Pancreas (tissue), 10 donors: ENCODE data around the gene SPC25. TPM values are rescaled to one million over a fixed set of nuclear protein-coding genes. Genes with fewer than 3 reads are reported as not detected.

ENCODE experiments used
- ATAC-seq, 4 donors: fragments of 200-7000 bp; cut with Tn5 transposase; one replicate each; pipeline versions ENCODE4 v1.8.0 to v1.9.1; 2020; ENCODE audit warnings: mild to moderate bottlenecking in 4 of 4, moderate library complexity in 4 of 4
- DNase-seq, 6 donors: peaks; one replicate each; pipeline ENCODE4 v3.0.0-alpha.2; 2020
- FAIRE-seq: peaks from 2 replicates; lab custom pipeline; 2012; peaks lifted over from hg19 to GRCh38; lab: Jason Lieb, UNC
- H3K27ac ChIP-seq, 4 donors: fragments of 200-600 bp; sonication (generic); 1 replicate in 3 of 4; 2 replicates in 1 of 4; pipeline versions ENCODE4 v1.5.0 to v1.8.0; 2020
- H3K27me3 ChIP-seq, 4 donors: fragments of 200-600 bp; one replicate each; pipeline ENCODE4 v1.8.0; 2021
- H3K36me3 ChIP-seq, 3 donors: fragments of 200-600 bp; sonication (generic) in 1 of 3; one replicate each; pipeline versions ENCODE4 v1.5.0 to v1.8.0; 2020 to 2021
- H3K4me1 ChIP-seq, 3 donors: fragments of 200-600 bp; one replicate each; pipeline ENCODE4 v1.8.0; 2021
- H3K4me3 ChIP-seq, 4 donors: fragments of 200-600 bp; sonication (generic) in 2 of 4; one replicate each; pipeline versions ENCODE4 v1.5.0 to v1.8.0; 2020 to 2021
- H3K9me3 ChIP-seq, 4 donors: fragments of 200-600 bp; one replicate each; pipeline ENCODE4 v1.8.0; 2021
- WGBS, 2 donors: extraction: QIAGEN DNeasy Blood & Tissue Kit; methylation state at CpG; one replicate each; pipeline ENCODE4 v1.1.7; 2013; 5-methylcytosine and 5-hydroxymethylcytosine counted together
- intact Hi-C, 3 donors: fragments of 100-400 bp; cut with DNase I; formaldehyde crosslinking; loops; one replicate each; pipeline versions ENCODE4 v1.11.1 to v1.14.2; 2022
- polyA plus RNA-seq, 2 donors: library from polyadenylated mRNA; stranded (reverse); fragments of 200-250 nt; gene quantifications; one replicate each; pipeline ENCODE4 v1.2.3, GENCODE V29; 2013
- total RNA-seq, 6 donors: library from RNA; stranded (reverse); fragmentation: NEBNext Ultra II Directional in 4 of 6; extraction: Animal tissue kit (Norgen Biotek cat#: 25700) in 4 of 6; gene quantifications; one replicate each; pipeline versions ENCODE4 v1.2.1 to v1.2.4, GENCODE V29; 2021 to 2023
- TF ChIP-seq, protein P1 (sequence below), 4 donors: fragments of 200-600 bp; sonication (generic) in 3 of 4; IDR thresholded peaks; one replicate each; pipeline versions ENCODE4 v1.5.0 to v1.8.0; 2021; ENCODE audit warnings: antibody characterized with exemption in 4 of 4
- donor health status: healthy with polysubstance abuse.
- donor health status: DM: no; HTN: no; CAD: no; lungs with moderate emphysema.
- donor health status: DM: no; HTN: no; CAD: no.
- donor health status: control.
- donor health status: control.
- donor health status: Bipolar disorder and iron deficiency.
- donor health status: DM: yes; HTN: yes; CAD: no.
- donor health status: DM: no; HTN: no; CAD: no.
- donor health status: DM: no; HTN: no; CAD: no.
- donor health status: DM: yes; HTN: yes; CAD: no.

SPC25 gene, protein sequence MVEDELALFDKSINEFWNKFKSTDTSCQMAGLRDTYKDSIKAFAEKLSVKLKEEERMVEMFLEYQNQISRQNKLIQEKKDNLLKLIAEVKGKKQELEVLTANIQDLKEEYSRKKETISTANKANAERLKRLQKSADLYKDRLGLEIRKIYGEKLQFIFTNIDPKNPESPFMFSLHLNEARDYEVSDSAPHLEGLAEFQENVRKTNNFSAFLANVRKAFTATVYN
- total RNA-seq (1 to 10 TPM in 3 of 6 donors, under 1 TPM in 3; 0.14 to 2.5 (median 0.67) TPM), polyA plus RNA-seq (1 to 10 TPM in 1 of 2 donors, under 1 TPM in 1; 0.61 to 4.2 TPM)

DNA sequence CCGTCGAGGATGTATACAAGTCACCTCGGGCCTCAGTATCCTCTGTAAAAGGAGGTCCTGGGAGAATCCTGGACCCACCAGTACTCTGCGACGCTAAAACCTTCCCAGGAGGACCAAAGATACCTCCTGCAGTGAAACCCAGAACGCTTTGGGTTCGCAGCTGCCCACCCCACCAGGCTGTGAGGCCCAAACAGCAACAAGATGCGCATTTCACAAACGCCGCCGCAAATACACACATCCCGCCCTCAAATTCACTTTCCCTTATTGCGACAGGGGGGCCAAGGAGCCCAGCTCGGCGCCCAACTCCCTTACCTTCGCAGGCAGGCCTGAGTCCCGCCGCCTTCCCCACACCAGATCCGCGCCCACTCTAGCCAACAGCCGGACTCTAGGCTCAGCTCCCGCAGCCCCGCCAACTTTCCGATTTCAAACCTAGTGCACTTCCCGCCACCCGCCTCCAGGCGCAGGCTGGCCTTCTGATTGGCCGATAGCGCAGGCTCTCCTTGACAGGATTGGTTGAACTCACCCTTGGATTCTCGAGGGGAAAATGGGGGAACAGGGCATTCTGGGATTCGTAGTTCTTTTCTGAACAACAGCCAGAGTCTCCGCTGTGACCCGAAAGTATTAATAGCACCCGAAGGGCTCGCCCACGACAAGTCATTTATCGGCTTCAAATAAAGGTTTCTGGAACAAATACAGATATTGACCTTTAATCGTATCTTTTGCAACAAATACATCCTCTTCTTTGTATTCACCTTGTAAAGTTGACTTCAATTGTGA lies at the start of gene SPC25:
SPC25 (minus strand) TSS at position 425 of the 777 bp plus-strand sequence. CDS start 911 bp downstream, outside the sequence.
- TF ChIP-seq, protein P1, sequence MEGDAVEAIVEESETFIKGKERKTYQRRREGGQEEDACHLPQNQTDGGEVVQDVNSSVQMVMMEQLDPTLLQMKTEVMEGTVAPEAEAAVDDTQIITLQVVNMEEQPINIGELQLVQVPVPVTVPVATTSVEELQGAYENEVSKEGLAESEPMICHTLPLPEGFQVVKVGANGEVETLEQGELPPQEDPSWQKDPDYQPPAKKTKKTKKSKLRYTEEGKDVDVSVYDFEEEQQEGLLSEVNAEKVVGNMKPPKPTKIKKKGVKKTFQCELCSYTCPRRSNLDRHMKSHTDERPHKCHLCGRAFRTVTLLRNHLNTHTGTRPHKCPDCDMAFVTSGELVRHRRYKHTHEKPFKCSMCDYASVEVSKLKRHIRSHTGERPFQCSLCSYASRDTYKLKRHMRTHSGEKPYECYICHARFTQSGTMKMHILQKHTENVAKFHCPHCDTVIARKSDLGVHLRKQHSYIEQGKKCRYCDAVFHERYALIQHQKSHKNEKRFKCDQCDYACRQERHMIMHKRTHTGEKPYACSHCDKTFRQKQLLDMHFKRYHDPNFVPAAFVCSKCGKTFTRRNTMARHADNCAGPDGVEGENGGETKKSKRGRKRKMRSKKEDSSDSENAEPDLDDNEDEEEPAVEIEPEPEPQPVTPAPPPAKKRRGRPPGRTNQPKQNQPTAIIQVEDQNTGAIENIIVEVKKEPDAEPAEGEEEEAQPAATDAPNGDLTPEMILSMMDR (IDR thresholded peaks at IDR 0.05), result no peak
- Histone ChIP-seq H3K36me3 (no peaks in the 10 kb centered on the region), H3K9me3 (no peaks in the 10 kb centered on the region), H3K27me3 (no peaks in the 10 kb centered on the region), H3K4me1 (no peaks in the 10 kb centered on the region), H3K27ac (no peak within 1 kb of the TSS), H3K4me3 (peak within 1 kb of the TSS; percentile 18 to 54 (median 40))
- ATAC-seq (peak; percentile 98 to 100 (median 100)), FAIRE-seq (peak; percentile 56), DNase-seq (peak; percentile 83 to 91 (median 86))
- intact Hi-C loops, result no loop called here
- WGBS, 2 donors, result 1 to 3% methylated on average over 37 to 38 of the region's 38 CpGs

DNA sequence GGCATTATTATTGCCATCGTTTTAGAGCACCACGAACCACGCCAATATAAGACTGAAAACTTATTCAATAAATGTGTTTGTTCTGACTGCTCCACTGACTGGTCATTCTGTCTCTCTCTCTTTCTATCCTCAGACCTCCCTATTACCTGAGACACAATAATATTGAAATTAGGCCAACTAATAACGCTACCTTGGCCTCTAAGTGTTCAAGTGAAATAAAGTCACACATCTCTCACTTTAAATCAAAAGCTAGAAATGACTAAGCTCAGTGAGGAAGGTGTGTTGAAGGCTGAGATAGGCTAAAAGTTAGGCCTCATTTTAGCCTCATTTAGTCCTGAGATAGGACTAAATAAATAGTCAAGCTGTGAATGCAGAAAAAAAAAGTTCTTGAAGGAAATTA lies 49.7 kb upstream of the SPC25 start:
- TF ChIP-seq, protein P1 (IDR thresholded peaks at IDR 0.05), result no peak
- no peak for FAIRE-seq
- Histone ChIP-seq H3K4me1 (no peaks in the 10 kb centered on the region), H3K9me3 (no peaks in the 10 kb centered on the region), H3K36me3 (no peaks in the 10 kb centered on the region), H3K4me3 (no peak overlapping the region), H3K27me3 (no peaks in the 10 kb centered on the region), H3K27ac (no peak overlapping the region)
- WGBS, 2 donors, result 89 to 96% methylated on average over 4 of the region's 4 CpGs
- intact Hi-C loops, result no loop called here
- ATAC-seq, result no peak
- DNase-seq, result no peak

DNA sequence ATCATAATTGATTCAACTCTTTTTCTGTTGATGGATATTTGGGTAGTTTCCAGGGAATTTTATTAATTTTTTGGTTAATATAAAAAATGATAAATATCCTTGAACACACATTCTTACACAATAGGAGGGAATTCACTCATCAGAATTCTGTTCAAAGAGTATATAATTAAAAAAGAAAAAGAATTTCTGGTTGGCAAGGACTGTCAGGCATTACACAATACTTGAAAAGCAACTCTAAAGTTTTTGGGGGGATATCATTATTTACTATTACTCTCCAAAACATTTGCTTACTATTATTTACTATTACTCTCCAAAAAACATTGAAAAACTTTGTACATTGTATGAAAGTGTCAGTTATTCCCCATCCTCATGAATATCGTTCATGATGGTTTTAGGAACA lies 48.8 kb upstream of the SPC25 start:
- no peak for FAIRE-seq

DNA sequence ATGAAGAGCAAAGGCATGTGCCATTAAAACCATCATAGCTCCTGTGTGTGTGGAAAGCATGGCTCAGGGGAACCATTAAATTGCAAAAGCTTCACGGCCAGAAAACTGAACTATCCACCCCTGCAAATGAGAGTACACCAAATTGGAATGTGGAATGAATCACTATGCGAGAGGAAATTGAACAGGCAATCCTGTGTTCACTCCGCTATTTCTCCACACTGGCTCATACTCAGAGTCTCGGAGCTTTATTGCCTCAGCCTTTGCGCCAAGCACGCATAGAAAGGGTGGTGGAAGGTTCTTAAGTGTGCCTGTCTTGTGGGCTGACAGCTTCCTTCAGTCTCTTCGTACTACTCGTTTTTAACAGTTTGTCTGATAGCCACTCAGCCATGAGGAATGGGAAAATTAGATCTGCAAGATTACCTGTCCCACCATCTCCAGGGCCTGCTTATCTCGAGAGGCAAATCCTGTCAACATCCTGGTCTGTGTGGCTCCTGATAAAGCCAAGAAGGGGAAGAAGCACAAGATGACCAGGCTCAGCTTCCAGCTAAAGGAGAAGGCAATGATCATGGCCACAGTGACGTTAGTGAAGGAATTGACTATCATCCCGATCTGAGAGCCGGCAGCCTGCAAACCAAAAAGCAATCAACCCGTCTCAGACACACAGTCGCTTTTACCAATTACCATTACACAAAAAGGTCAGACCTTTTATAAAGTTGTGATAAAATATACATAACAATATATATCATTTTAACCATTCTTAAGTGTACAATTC lies 45.8 kb upstream of the SPC25 start:
- Histone ChIP-seq H3K4me1 (no peaks in the 10 kb centered on the region), H3K36me3 (no peaks in the 10 kb centered on the region), H3K4me3 (no peak overlapping the region), H3K27me3 (no peaks in the 10 kb centered on the region), H3K9me3 (no peaks in the 10 kb centered on the region), H3K27ac (no peak overlapping the region)
- DNase-seq (no peak), ATAC-seq (no peak), FAIRE-seq (no peak)
- intact Hi-C loops, result no loop called here
- TF ChIP-seq, protein P1 (IDR thresholded peaks at IDR 0.05), result no peak
- WGBS, 2 donors, result 74 to 79% methylated on average over 14 of the region's 14 CpGs

More for the DNA sequence above, 48.8 kb upstream of the SPC25 start:
- Histone ChIP-seq H3K27me3 (no peaks in the 10 kb centered on the region), H3K36me3 (no peaks in the 10 kb centered on the region), H3K4me3 (no peak overlapping the region), H3K27ac (no peak overlapping the region), H3K9me3 (no peaks in the 10 kb centered on the region), H3K4me1 (no peaks in the 10 kb centered on the region)
- intact Hi-C loops, result no loop called here
- 91 to 95% methylated on average over 1 of the region's 1 CpG for WGBS, 2 donors
- TF ChIP-seq, protein P1 (IDR thresholded peaks at IDR 0.05), result no peak
- DNase-seq (no peak), ATAC-seq (no peak)
